ENCODE measurements around the gene NACAD.
A peak's percentile ranks its signal among the peaks of the same experiment; 100 is the strongest.
"Not testable (repeated sequence)": the region's sequence is repeated elsewhere in the genome, so short reads cannot be mapped to it uniquely, and the experiment has no call there.

Gene NACAD

DNA sequence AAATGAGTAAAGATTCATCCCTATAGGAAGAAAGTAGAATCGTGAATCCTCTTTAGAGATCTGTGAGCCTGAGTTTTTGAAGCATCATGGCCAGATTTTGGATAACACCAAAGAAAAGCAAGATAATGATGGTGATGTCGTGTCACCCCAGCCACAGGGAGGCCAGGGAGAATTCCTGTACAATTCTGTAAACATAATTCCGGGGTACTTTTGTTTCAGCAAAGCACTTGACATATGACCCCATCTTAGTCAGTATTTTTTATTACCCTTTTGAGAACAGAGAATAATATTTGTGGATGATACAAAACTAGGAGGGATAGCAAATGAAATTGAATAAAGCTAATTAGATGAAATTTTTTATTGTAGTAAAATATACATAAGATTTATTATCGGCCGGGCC is 33.8 kb downstream of the NACAD start:
- no peak for DNase-seq (ENCODE audit: low spot score)

DNA sequence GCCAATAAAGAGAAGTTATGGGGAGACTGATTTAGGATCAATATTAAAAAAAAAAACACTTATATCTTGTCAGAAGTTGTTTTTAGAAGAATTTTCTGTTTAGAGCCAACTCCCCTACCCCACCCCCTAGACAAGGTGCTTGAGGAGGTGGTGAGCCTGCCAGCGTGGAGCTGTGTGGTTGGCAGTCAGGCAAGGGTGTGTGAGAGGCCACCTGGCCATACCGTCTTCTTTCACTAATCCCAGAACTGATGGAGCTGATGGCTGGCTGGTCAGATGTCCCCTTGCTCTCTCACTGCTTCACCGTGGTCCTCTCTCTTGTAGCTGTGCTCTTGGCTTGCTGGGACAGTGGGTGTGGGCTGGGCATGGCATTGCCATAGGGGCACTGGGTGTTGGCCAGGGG is 34.3 kb downstream of the NACAD start:
- no peak for DNase-seq (ENCODE audit: low spot score)

DNA sequence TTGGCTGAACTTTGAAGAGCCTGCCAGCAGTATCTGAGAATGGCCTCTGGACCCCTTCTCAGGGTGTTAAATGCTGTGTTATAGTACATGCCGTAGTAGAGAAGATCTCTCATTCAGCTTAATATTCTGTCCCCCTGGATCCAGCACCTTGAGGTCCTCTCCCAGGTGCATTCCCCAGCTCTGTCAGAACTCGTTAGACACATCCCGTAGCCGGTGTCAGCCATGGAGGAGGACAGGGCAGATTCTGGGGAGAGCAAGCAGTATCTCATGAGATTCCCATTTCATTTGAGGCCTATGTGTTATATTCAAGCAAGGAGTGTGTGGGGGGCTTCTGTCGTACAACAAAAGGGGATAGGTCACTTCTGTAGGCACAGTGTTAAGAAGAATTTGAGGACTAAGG is 34.8 kb downstream of the NACAD start:
- DNase-seq (ENCODE audit: low spot score): no peak

DNA sequence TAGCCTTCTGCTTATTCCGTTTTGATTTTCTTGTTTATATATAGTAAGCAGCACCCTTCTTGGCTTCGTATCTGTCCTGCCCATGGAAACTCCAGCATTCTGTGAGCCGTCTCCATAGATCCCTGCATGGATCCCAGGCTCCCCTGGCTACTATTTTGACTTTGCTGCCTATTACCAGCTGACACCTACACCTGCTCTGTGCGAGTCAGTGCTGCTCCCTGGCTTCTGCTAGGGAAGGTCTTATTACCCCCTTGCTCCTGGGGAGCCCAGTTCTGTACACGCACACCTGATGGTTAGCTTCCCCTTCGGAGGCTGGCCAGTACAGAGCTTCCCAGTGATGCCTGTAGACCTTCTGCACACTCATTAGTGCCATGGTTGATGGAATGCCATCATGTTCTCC is 35.4 kb downstream of the NACAD start:
- DNase-seq (ENCODE audit: low spot score): no peak

DNA sequence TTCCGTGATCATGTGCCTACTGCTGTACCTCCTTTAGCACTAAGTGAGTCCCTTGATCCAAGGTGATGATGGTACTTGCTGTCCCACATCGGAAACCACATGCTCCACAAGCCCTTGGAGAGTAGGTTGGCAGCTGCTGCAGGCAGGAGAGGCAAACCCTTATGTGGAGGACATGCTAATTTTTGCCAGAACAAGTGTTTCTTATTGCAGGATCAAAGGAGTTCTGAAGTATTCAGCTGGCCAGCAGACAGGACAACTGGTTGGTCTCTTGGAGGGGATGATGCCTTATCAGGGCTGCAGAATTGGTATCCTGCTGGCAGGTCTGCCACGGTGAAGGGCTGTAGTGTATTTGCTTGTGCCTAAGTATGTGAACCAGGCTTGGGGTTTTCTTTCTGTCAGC is 36.8 kb downstream of the NACAD start:
- DNase-seq (ENCODE audit: low spot score): no peak

DNA sequence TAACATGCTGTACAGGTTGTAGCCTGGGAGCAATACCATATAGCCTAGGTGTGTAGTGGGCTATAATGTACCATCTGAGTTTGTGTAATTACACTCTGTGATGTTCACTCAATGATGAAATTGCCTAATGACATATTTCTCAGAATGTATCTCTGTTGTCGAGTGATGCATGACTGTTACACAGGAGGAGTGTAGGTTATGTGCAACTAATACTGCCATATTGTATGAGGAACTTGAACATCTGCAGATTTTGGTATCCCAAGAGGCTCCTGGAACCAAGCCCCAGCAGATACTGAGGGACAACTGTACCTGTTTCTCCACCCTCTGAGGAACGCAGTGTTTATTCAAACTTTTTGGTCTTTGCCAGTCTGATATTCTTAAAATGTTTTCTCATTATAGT is 38.6 kb downstream of the NACAD start:
- no peak for DNase-seq (ENCODE audit: low spot score)

DNA sequence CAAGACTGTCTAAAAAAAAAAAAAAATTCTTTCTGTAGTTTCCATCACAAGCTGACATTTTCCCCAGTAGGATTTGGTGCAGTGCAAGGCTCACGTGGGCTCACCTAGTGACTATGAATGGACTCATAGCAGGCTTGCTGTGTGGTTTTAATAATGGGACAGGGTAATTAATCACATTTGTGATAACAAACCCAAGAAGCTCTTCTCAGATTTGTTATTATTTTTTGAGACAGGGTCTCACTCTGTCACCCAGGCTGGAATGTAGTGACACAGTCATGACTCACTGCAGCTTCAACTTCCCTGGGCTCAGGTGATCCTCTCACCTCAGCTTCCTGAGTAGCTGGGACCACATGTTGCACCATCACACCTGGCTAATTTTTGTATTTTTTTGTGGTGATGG is 40.0 kb downstream of the NACAD start:
- no peak for DNase-seq (ENCODE audit: low spot score)

- DNase-seq (ENCODE audit: low spot score): no peak
These were observed 44.4 kb downstream of the NACAD start for GRCh38 chr7:45044338-45044737.

DNA sequence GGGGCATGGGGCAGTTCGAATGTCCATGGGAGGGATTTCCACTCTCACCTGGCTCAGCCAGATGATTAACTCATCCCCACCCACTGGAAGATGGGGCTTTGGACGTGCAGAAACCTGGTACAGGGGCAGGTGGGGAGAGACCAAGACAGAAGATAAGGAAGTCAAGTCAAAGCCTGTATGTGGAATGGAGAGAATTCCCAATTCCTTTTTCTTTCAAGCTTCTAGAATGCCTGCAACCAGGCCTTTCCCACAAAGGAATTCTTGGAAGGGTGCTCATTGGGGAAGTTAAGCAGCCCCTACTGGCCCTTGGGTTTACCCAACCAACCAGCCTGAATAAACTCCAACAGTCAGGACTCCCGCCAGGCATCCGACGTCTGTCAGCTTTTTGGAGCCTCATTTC is 49.7 kb downstream of the NACAD start:
- DNase-seq (ENCODE audit: low spot score): no peak

DNA sequence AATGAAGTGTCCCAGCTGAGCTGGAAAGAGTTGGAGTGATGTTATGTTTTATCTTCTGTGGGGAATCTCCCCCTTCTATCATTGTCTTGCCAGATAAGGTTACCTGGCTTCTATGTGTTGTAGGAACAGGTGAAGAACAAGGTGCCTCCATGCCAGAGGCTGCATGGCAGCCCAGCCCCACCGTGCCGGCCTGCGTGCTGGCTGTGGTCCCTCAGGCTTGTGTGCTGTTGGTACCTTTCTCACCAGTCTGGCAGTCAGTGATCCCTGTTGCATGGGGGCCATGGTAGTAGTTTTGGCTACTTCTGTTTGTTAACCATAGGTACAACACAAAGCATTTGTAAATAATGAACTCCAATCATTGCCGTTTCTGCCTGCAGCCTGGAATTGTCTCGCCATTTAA is 50.9 kb downstream of the NACAD start:
- DNase-seq (ENCODE audit: low spot score): no peak

- no peak for DNase-seq (ENCODE audit: low spot score)
These were observed 52.0 kb downstream of the NACAD start for GRCh38 chr7:45036796-45037195.

GRCh38 chr7:45036317-45036716 is 52.5 kb downstream of the NACAD start:
- no peak for DNase-seq (ENCODE audit: low spot score)

DNA sequence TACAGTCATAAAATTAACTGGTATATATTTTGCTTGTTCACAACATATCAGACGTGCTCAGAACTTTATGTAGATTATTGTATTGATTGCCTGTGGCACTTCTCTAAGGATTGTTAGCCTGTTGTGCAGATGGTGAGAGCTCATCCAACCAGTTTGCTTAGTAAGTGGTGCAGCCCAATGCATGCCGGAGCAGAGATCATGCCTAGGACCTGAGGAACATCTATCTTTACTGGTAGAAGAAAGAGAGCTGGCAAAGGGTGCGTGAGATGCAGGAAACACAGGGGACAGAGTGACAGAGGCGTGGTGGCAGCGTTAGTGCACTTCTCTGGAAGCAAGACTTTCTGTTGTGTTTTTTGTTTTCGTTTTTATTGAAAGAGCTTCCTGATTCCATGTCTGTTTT is 52.9 kb downstream of the NACAD start:
- DNase-seq (ENCODE audit: low spot score): no peak

- no peak for DNase-seq (ENCODE audit: low spot score)
These were observed 53.4 kb downstream of the NACAD start for GRCh38 chr7:45035371-45035770.

GRCh38 chr7:45034710-45035109 is 54.1 kb downstream of the NACAD start:
- not testable (repeated sequence) for DNase-seq (ENCODE audit: low spot score)

- peak; percentile 25 for DNase-seq (ENCODE audit: low spot score)
These were observed 54.9 kb downstream of the NACAD start for GRCh38 chr7:45033931-45034290.

- DNase-seq (ENCODE audit: low spot score): no peak
These were observed 55.4 kb downstream of the NACAD start for GRCh38 chr7:45033261-45033930.

GRCh38 chr7:45032421-45032820 is 56.3 kb downstream of the NACAD start:
- no peak for DNase-seq (ENCODE audit: low spot score)

- no peak for DNase-seq (ENCODE audit: low spot score)
These were observed 56.9 kb downstream of the NACAD start for GRCh38 chr7:45031829-45032228.
